Kidney (tissue), 14 donors: ENCODE results near the gene ALDH1B1. TPM values are rescaled to one million over a fixed set of nuclear protein-coding genes. Genes with fewer than 3 reads are reported as not detected.

Experiments
- DNase-seq, 5 donors: peaks; one replicate each; pipeline ENCODE4 v3.0.0-alpha.2; 2013 to 2020
- FAIRE-seq: peaks from 2 replicates; lab custom pipeline; 2012; peaks lifted over from hg19 to GRCh38; lab: Jason Lieb, UNC
- H3K27ac ChIP-seq, 2 donors: one replicate each; pipeline ENCODE4 v1.7.0; 2013; ENCODE audit warnings: low read depth in 2 of 2, low read length in 2 of 2, inconsistent platforms in 1 of 2
- H3K27me3 ChIP-seq: one replicate; pipeline ENCODE4 v1.7.1; 2013; ENCODE audit warnings: low read length, inconsistent platforms; ENCODE audit not compliant: control insufficient read depth, insufficient read depth
- H3K36me3 ChIP-seq, 3 donors: one replicate each; pipeline versions ENCODE4 v1.7.0 to v1.7.1; 2013; ENCODE audit warnings: low read length in 3 of 3, control low read depth in 1 of 3, inconsistent platforms in 1 of 3; ENCODE audit not compliant: insufficient read depth in 3 of 3, control insufficient read depth in 2 of 3
- H3K4me1 ChIP-seq, 3 donors: one replicate each; pipeline versions ENCODE4 v1.7.0 to v1.7.1; 2013; ENCODE audit warnings: low read length in 3 of 3, inconsistent platforms in 1 of 3, low read depth in 1 of 3; ENCODE audit not compliant: control insufficient read depth in 2 of 3, insufficient read depth in 2 of 3
- H3K4me3 ChIP-seq, 3 donors: one replicate each; pipeline versions ENCODE4 v1.7.0 to v1.8.1; 2013; ENCODE audit warnings: low read length in 3 of 3, control low read depth in 1 of 3, inconsistent platforms in 1 of 3
- H3K9ac ChIP-seq, 3 donors: one replicate each; pipeline versions ENCODE4 v1.7.0 to v1.7.1; 2013; ENCODE audit warnings: low read length in 3 of 3, control low read depth in 1 of 3, inconsistent platforms in 1 of 3
- H3K9me3 ChIP-seq, 3 donors: one replicate each; pipeline versions ENCODE4 v1.7.0 to v1.7.1; 2013; ENCODE audit warnings: low read length in 3 of 3, control low read depth in 1 of 3, inconsistent platforms in 1 of 3; ENCODE audit not compliant: control insufficient read depth in 2 of 3, insufficient read depth in 1 of 3
- CTCF ChIP-seq: IDR thresholded peaks from 3 replicates; pipeline ENCODE4 v1.5.1; 2012; ENCODE audit warnings: mild to moderate bottlenecking, moderate library complexity, borderline replicate concordance; ENCODE audit not compliant: insufficient read depth; ENCODE audit errors: extremely low read depth
- intact Hi-C: fragments of 100-400 bp; cut with DNase I; formaldehyde crosslinking; loops from one replicate; pipeline ENCODE4 v1.11.1; 2022
- polyA plus RNA-seq: library from polyadenylated mRNA; stranded (reverse); fragments of 350-450 nt; fragmentation: Illumina TruSeq; extraction: RNeasy Lipid Tissue Mini Kit (QIAGEN cat#74804); gene quantifications from one replicate; pipeline ENCODE4 v1.2.3, GENCODE V29; 2014; ENCODE audit warnings: low read depth, low replicate concordance; ENCODE audit not compliant: insufficient read depth
- total RNA-seq: library from RNA; stranded (reverse); fragmentation: NEBNext Ultra II Directional; extraction: Animal tissue kit (Norgen Biotek cat#: 25700); gene quantifications from one replicate; pipeline ENCODE4 v1.2.1, GENCODE V29; 2021
- donor health status: control.
- donor health status: control.
- donor health status: control.
- donor health status: control.
- donor health status: control.
- donor health status: DM: yes; HTN: yes; CAD: no.
- donor health status: Normal renal cell carcinoma (clear cell type).

ALDH1B1 gene
- total and polyA plus RNA-seq, 2 donors from 2014 or later = 37.7 to 74.7 TPM

GRCh38 chr9:38387751-38388150 lies 4.8 kb upstream of the ALDH1B1 start:
- Histone ChIP-seq H3K36me3 (no peaks in the 10 kb centered on the region), H3K27ac (peak overlapping the region; percentile 45 to 47), H3K9me3 (peaks cover 0 to 8% (median 0%) of the 10 kb centered on the region in 3 donors), H3K27me3 (no peaks in the 10 kb centered on the region), H3K4me1 (peaks cover 0 to 48% (median 36%) of the 10 kb centered on the region in 3 donors), H3K4me3 (no peak overlapping the region), H3K9ac (no peak overlapping the region)
- DNase-seq = peak in 1 of 5 donors; percentile 15
- FAIRE-seq = no peak
- intact Hi-C loops = no loop called here
- no peak for TF ChIP-seq CTCF

GRCh38 chr9:38388283-38389223 lies 3.9 kb upstream of the ALDH1B1 start:
- no peak for TF ChIP-seq CTCF
- H3K27me3 ChIP-seq = no peaks in the 10 kb centered on the region
- no peaks in the 10 kb centered on the region for H3K36me3 ChIP-seq
- FAIRE-seq (no peak), DNase-seq (peak in 2 of 5 donors; percentile 32 to 41)
- peaks cover 0 to 51% (median 43%) of the 10 kb centered on the region in 3 donors for H3K4me1 ChIP-seq
- H3K27ac ChIP-seq = peak overlapping the region; percentile 61 to 76
- no peak overlapping the region for H3K4me3 ChIP-seq
- H3K9me3 ChIP-seq = peaks cover 0 to 8% (median 0%) of the 10 kb centered on the region in 3 donors
- intact Hi-C loops = no loop called here
- no peak overlapping the region for H3K9ac ChIP-seq

GRCh38 chr9:38389313-38389712 lies 3.2 kb upstream of the ALDH1B1 start:
- peak overlapping the region in 1 of 2 donors; percentile 76 for H3K27ac ChIP-seq
- peak in 1 of 5 donors; percentile 19 for DNase-seq
- H3K4me3 ChIP-seq = no peak overlapping the region

More at GRCh38 chr9:38389313-38389712, 3.2 kb upstream of the ALDH1B1 start:
- intact Hi-C loops = no loop called here
- Histone ChIP-seq H3K27me3 (no peaks in the 10 kb centered on the region), H3K36me3 (no peaks in the 10 kb centered on the region), H3K4me1 (peaks cover 0 to 51% (median 43%) of the 10 kb centered on the region in 3 donors), H3K9ac (no peak overlapping the region), H3K9me3 (peaks cover 0 to 6% (median 0%) of the 10 kb centered on the region in 3 donors)
- TF ChIP-seq CTCF = no peak
- no peak for FAIRE-seq
